GM18502 (cell line): Measurements from ENCODE around the gene KCNMB2.
"Not testable (repeated sequence)": the region's sequence is repeated elsewhere in the genome, so short reads cannot be mapped to it uniquely, and the experiment has no call there.

Experiments
- ATAC-seq: cut with Tn5 transposase; IDR thresholded peaks from one replicate; pipeline ENCODE4 v1.9.1; 2021; ENCODE audit warnings: mild to moderate bottlenecking; ENCODE audit not compliant: unreplicated experiment, poor library complexity

KCNMB2 gene

GRCh38 chr3:178845420-178846118 is 309.3 kb downstream of the KCNMB2 start:
- ATAC-seq: no peak

GRCh38 chr3:178847190-178847589 is 311.0 kb downstream of the KCNMB2 start:
- no peak for ATAC-seq

GRCh38 chr3:178849199-178849910 is 313.1 kb downstream of the KCNMB2 start:
- ATAC-seq: no peak

- no peak for ATAC-seq
These were observed 314.4 kb downstream of the KCNMB2 start for GRCh38 chr3:178850450-178851190.

- ATAC-seq: no peak
These were observed 315.3 kb downstream of the KCNMB2 start for GRCh38 chr3:178851564-178851963.

- no peak for ATAC-seq
These were observed 320.6 kb downstream of the KCNMB2 start for GRCh38 chr3:178856804-178857203.

- ATAC-seq: no peak
These were observed 323.1 kb downstream of the KCNMB2 start for GRCh38 chr3:178859386-178859785.

- not testable (repeated sequence) for ATAC-seq
These were observed 323.7 kb downstream of the KCNMB2 start for GRCh38 chr3:178859900-178860436.

GRCh38 chr3:178868681-178869080 is 332.4 kb downstream of the KCNMB2 start:
- no peak for ATAC-seq

- ATAC-seq: no peak
These were observed 333.8 kb downstream of the KCNMB2 start for GRCh38 chr3:178870085-178870484.

GRCh38 chr3:178875157-178875556 is 338.9 kb downstream of the KCNMB2 start:
- ATAC-seq: no peak

GRCh38 chr3:178875836-178876235 is 339.6 kb downstream of the KCNMB2 start:
- ATAC-seq: no peak

- ATAC-seq: no peak
These were observed 344.0 kb downstream of the KCNMB2 start for GRCh38 chr3:178880274-178880673.
